Posterior cingulate gyrus (tissue), 11 donors: ENCODE results near the gene ZNF346.
"Not testable (repeated sequence)": the region's sequence is repeated elsewhere in the genome, so short reads cannot be mapped to it uniquely, and the experiment has no call there.

Experiments
- DNase-seq, 10 donors: peaks; one replicate each; pipeline versions ENCODE4 v3.0.0 to v3.0.0-alpha.2; 2020 to 2021; ENCODE audit warnings: mixed read lengths in 3 of 10
- intact Hi-C: fragments of 100-400 bp; cut with DNase I; formaldehyde crosslinking; loops from one replicate; pipeline ENCODE4 v1.15.1; 2023

The ZNF346 gene, protein sequence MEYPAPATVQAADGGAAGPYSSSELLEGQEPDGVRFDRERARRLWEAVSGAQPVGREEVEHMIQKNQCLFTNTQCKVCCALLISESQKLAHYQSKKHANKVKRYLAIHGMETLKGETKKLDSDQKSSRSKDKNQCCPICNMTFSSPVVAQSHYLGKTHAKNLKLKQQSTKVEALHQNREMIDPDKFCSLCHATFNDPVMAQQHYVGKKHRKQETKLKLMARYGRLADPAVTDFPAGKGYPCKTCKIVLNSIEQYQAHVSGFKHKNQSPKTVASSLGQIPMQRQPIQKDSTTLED

DNA sequence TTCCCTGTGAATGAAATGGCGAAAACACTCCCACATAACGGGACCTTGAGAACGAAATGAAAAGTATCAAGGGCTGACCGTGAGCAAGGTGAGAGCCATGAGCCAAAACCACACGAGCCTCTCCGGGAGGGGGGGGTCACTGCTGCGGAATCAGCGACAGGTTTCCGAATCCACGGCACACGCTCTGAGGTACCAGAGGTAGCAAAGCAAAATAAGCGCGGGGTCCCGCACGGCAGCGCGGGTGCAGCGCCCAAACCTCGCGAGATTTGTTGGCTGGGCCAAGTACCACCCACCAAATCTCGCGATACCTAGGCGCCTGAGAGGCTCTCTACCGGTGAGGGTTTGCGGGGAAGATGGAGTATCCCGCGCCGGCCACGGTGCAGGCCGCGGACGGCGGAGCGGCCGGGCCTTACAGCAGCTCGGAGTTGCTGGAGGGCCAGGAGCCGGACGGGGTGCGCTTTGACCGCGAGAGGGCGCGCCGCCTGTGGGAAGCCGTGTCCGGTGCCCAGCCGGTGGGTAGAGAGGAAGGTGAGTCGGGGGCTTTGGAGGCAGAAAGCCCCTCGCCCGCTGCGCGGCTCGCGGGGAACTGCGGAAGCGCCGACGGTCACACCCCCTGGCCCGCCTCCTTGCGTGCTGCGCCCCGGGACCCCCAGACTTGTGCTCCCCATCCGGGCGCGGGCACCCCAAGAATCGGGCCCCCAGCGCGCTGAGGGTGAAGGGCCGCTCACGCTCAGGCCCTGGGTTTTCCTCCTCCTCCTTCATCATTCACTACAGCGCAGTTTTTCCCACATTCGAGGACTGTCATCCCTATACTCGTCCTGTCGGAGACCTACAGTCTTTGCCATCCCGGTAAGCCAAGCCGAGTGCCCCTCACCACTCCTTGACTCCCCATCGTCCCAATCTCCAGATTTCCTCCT lies at the start of gene ZNF346:
ZNF346 (plus strand) TSS at position 311 of the 917 bp plus-strand sequence; CDS start at position 354, 43 bp downstream.
- DNase-seq = peak; percentile 77 to 98 (median 88)
- intact Hi-C loops = no loop called here

DNA sequence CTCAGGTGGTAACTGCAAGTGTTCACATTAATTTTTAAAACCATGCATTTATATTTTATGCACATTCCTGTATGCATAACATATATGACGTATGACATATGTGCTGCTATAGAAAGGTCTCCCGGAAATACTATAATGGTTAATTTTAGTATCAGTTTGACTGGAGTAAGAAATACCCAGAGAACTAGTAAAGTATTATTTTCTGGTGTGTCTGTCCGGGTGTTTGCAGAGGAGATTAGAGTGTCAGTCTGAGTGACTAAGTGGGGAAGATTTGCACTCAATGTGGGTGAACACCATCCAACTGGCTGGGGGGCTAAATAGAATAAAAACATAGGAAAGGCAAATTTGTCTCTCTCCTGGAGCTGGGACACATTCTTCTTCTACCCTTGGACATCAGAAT lies 42.8 kb upstream of the ZNF346 start:
- intact Hi-C loops = no loop called here
- DNase-seq = no peak

DNA sequence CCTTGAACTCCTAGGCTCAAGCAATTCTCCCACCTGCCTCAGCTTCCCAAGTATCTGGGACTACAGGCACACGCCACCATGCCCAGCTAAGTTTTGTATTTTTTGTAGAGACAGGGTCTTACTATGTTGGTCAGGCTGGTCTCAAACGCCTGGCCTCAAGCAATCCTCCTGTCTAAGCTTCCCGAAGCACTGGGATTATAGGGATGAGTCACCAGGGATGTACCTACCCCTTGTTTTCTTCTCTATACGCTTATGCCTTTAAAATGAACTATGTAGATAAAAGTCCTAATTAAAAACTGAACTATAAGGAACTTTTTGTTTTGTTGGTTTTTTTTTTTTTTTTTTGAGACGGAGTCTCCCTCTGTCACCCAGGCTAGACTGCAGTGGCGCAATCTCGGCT lies 41.7 kb upstream of the ZNF346 start:
- no peak for DNase-seq
- intact Hi-C loops = no loop called here

DNA sequence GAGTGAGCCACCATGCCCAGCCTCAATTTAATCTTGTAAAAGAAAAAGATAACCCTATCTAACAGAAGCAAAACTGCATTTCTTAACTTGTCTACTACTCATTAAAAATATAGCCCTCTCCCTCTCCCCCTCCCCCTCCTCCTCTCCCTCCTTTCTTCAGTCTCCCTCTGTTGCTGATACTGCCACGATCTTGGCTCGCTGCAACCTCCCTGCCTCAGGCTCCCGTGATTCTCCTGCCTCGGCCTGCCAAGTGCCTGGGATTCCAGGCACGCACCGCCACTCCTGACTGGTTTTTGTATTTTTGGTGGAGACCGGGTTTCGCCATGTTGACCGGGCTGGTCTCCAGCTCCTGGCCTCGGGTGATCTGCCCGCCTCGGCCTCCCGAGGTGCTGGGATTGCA lies 39.4 kb upstream of the ZNF346 start:
- intact Hi-C loops, DNase-seq: not testable (repeated sequence)

DNA sequence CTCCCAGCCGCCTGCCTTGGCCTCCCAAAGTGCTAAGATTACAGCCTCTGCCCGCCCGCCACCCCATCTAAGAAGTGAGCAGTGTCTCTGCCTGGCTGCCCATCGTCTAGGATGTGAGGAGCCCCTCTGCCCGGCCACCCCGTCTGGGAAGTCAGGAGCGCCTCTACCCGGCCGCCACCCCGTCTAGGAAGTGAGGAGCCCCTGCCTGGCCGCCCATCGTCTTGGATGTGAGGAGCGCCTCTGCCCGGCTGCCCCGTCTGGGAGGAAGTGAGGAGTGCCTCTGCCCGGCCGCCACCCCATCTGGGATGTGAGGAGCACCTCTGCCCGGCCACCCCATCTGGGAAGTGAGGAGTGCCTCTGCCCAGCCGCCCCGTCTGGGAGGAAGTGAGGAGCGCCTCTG lies 38.9 kb upstream of the ZNF346 start:
- DNase-seq, intact Hi-C loops: not testable (repeated sequence)

DNA sequence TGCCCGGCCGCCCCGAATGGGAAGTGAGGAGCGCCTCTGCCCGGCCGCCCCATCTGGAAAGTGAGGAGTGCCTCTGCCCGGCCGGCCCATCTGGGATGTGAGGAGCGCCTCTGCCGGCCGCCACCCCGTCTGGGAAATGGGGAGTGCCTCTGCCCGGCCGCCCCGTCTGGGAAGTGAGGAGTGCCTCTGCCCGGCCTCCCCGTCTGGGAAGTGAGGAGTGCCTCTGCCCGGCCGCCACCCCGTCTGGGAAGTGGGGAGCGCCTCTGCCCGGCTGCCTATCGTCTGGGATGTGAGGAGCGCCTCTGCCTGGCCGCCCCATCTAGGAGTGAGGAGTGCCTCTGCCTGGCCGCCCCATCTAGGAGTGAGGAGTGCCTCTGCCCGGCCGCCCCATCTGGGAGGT lies 38.3 kb upstream of the ZNF346 start:
- DNase-seq, intact Hi-C loops: not testable (repeated sequence)

DNA sequence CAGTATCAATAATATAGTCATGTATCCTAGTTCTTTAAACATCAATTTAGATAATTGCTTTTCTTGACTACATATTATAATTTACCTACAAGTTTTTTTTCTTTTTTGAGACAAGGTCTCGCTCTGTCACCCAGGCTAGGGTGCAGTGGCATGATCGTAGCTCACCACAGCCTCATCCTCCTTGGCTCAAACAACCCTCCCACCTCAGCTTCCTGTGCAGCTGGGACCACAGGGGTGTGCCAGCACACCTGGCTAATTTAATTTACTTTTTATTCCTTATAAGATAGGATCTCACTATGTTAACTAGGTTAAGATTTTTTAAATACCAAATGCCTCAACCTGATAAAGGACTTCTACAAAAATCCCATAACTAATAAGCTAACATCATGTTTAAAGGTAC lies 37.0 kb upstream of the ZNF346 start:
- DNase-seq = no peak
- intact Hi-C loops = no loop called here

DNA sequence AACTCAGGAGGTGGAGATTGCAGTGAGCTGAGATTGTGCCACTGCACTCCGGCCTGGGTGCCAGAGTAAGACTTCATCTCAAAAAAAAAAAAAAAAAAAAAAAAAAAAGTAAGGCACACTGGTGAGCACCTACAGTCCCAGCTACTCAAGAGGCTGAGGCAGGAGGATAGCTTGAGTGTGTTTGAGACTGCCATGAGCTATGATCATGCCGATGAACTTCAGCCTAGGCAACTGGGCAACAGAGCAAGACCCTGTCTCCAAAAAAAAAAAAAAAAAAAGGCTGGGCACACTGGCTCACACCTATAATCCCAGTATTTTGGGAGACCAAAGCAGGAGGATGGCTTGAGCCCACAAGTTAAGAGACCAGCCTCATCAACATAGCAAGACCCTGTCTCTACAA lies 36.2 kb upstream of the ZNF346 start:
- intact Hi-C loops = no loop called here
- no peak for DNase-seq

DNA sequence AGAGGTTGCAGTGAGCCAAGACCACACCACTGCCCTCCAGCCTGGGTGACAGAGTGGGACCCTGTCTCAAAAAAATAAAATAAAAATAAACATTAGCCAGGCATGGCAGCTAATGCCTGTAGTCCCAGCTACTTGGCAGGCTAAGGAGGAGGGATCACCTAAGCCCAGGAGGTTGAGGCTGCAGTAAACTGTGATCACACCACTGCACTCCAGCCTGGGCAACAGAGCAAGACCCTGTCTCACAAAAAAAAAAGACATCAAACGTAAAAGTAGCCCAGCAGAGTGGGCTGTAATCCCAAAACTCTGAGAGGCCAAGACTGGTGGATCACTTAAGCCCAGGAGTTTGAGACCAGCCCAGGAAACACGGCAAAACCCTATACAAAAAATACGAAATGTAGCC lies 34.9 kb upstream of the ZNF346 start:
- intact Hi-C loops = no loop called here
- no peak for DNase-seq

DNA sequence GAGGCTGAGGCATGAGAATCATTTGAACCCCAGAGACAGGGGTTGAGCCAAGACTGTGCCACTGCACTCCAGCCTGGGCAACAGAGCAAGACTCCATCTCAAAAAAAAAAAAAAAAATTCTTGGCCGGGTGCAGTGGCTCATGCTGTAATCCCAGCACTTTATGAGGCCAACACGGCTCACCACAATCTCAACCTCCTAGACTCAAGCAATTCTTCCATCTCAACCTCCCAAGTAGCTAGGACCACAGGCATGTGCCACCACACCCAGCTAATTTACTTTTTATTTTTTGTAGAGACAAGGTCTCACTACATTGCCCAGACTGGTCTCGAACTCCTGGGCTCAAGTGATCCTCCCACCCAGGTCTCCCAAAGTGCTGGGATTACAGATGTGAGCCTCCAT lies 29.4 kb upstream of the ZNF346 start:
- DNase-seq, intact Hi-C loops: not testable (repeated sequence)

DNA sequence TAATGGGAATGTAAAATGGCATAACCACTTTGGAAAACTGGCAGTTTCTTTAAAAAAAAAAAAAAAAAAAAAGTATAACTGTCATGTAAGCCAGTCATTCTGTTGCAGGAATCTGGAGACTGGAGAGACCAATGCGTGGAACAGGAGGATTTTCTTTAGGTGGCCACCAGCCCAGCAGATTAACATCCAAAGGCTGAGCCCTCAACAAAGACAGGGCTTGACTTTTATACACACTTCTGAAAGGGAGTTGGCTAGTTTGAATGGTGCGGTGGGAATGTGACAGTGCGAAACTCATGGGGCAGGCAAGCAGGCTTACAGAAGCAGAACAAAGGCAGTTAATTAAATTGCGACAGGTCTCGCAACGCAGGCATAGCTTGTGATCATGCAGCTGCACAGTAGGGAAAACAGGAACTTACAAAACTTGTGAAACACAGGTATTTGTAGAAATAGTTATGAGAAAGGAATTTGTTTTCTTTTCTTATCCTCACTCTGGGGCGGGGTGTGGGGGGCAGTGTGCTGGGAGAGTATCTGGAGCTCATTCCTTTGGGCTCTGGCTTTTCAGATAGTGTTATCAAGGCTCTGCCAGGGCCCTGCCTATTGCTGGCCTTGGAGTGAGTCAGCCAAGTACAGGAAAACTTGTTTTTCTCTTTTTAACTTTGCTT lies 27.9 kb upstream of the ZNF346 start:
- DNase-seq = no peak

DNA sequence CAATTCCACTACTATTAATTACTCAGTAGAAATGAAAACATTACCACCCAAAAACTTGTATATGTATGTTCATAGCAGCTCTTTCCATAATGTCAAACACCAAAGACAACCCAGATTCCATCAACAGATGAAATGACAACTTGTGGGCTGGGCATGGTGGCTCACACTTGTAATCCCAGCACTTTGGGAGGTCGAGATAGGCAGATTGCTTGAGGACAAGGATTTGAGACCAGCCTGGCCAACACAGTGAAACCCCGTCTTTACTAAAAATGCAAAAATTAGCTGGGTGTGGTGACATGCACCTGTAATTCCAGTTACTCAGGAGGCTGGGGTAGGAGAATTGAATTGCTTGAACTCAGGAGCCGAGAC lies 27.4 kb upstream of the ZNF346 start:
- no peak for DNase-seq
- intact Hi-C loops = no loop called here

More for the DNA sequence above, 27.9 kb upstream of the ZNF346 start:
- intact Hi-C loops = no loop called here

DNA sequence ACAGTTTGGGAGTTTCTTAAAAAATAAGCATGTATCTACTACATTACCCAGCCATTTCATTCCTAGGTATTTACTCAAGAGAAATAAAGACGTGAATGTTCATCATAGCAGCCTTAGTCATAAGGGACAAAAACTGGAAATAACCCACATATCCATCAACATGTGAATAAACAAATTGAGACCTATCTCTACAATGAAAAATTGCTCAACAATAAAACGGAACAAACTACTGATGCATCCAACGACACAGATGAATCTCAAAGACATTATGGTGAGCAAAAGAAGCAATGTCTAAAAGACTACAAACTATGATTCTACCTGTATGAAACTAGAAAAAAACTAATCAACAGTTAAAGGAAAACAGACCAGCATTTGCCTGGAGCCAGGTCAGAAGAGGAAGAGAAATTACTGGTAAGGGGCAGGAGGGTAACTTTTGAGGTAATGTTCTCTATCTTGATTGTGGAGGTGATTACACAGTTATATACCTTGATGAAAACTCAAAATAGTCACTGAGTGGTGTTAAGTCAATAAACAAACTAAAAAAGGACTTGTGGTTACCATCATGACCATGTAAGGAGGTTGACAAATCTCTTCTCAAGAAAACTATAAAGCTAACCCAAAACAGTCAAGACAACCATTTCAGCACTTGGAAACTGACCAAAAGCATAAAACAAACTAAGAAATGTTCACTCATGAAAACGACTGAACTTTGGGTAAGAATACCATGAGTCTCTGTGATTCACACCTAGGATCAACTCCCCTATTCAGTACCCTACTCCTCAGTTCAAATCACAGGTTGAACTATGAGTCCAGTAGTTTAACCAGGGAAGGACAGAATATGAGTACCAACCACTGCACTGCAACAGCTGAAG lies 26.4 kb upstream of the ZNF346 start:
- intact Hi-C loops = no loop called here
- DNase-seq = no peak

DNA sequence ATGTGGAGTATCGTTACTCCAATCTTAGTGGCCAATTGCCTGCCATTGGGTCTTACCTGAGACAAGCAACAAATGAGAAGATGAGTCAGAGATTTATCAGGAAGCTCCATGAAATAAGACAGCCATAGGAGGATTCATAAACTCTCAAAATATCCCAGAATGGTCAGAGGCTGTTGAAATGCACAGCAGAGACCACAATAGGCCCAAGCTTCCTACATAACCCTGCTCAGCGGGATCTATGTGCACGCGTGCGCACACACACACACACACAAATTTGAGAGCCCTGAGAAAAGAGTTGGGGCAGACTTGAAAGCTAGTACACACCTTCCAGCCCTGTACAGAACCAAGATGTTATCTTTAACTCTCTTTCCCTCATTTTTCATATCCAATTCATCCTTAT lies 25.7 kb upstream of the ZNF346 start:
- intact Hi-C loops = no loop called here

DNA sequence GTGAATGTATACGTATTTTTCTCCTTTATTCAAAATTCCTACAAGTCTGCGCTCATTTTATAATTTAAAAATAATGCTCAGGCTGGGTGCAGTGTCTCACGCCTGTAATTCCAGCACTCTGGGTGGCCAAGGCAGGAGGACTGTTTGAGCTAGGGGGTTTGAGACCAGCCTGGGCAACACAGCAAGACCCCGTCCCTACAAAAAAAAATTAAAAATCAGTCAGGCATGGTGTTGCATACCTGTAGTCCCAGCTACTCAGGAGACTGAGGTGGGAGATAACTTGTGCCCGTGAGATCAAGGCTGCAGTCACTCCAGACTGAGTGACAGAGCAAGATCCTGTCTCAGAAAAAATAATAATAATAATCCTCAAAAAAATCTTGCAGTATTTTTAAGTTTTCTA lies 23.7 kb upstream of the ZNF346 start:
- intact Hi-C loops = no loop called here
- no peak for DNase-seq

More for the DNA sequence above, 25.7 kb upstream of the ZNF346 start:
- no peak for DNase-seq

DNA sequence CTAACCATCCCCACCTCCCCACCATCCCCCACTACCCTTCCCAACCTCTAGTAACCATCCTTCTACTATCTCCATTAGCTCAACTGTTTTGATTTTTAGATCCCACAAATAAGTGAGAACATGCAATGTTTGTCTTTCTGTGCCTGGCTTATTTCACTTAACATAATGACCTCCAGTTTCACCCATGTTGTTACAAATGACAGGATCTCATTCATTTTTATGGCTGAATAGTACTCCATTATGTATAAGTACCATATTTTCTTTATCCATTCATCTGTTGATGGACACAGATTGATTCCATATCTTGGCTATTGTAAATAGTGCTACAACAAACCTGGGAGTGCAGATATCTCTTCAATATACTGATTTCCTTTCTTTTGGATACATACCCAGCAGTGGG lies 23.0 kb upstream of the ZNF346 start:
- DNase-seq, intact Hi-C loops: not testable (repeated sequence)

DNA sequence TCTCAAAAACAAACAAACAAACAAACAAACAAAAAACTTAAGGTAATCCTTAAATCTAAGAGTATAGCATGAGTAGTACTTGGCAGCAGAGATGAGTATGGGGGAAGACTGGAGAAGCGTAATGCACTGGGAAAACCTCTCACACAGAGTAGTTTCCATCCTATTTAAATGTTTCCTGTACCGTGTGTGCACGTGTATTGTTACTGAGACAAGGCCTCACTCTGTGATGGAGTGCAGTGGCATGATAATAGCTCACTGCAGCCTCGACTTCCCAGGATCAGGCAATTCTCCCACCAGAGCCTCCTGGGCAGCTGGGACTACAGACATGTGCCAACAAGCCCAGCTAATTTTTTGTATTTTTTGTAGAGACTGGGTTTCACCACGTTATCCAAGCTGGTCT lies 18.8 kb upstream of the ZNF346 start:
- intact Hi-C loops = no loop called here
- DNase-seq = no peak

DNA sequence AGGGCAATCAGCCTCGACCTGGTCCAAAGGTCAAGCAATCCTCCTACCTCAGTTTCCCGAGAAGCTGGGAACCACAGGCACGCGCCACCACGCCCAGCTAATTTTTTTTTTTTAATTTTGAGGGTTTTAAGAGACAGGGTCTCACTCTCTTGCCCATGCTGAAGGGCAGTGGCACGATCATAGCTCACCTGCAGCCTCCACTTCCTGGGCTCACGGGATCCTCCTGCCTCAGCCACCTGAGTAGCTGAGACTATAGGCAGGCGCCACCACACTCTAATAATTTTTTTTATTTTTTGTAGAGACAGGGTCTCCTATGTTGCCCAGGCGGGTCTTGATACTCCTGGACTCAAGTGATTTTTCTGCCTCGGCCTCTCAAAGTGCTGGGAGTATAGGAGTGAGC lies 17.5 kb upstream of the ZNF346 start:
- intact Hi-C loops = no loop called here
- no peak for DNase-seq

DNA sequence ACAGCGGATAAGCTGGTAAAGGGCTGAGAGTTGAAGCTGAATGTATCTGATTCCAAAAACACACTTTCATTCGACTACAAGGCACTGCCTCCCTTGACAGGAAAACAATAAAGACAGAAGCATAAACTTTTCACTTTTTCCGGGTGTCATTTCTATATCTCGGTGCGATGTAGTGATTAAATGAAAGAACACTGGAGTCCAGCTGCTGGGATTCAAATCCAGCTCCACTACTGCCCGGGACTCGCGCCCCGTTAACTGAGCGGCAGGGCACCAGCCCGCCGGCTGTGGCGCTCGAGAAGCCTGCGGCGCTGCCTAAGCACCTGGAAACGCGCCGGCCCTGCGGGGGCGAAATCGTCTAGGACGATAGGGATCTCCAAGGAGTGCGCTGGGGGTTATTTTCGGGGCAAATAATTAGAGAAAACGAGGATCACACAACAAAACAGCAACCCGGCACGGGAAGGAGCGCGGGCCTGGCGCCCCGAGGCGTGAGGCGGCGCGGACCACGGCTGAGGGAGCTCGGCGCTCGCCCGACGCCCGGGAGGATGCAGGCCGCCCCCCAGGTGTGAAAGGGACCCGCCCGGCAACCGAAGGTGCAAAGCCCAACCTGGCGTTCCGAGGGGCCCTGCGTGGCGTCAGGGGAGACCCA lies 16.8 kb upstream of the ZNF346 start:
- intact Hi-C loops = no loop called here
- DNase-seq = peak; percentile 64 to 96 (median 76)
